Stimulated activated CD8-positive, alpha-beta memory T cell treated with anti-CD3 and anti-CD28 coated beads, Interleukin-2, amount 100 ng/mL, for 1 hour (primary cell): ENCODE results near the gene RPP38.

Experiments used
- DNase-seq, 2 donors: peaks; one replicate each; pipeline ENCODE4 v3.0.0-alpha.2; 2020; ENCODE audit warnings: low read depth in 2 of 2

RPP38 gene

GRCh38 chr10:15152556-15152955 is 55.4 kb downstream of the RPP38 start:
- no peak for DNase-seq
